HepG2 (cell line): Measurements from ENCODE around the gene PRDM8. TPM values are rescaled to one million over a fixed set of nuclear protein-coding genes. Genes with fewer than 3 reads are reported as not detected.

Source experiments
- ATAC-seq: fragments of 200-7000 bp; cut with Tn5 transposase; 3 replicates; pipeline ENCODE4 v1.9.1; 2020; ENCODE audit warnings: mild to moderate bottlenecking, moderate library complexity
- BruUV-seq: library from RNA; stranded (reverse); fragments of 400-500 nt; replicated peaks from 2 replicates; lab custom pipeline; 2021; lab: Mats Ljungman, UMichigan
- CTCF ChIA-PET: fragments of 300-600 bp; formaldehyde crosslinking; extraction: SDS; loops from one replicate; lab custom pipeline; 2021; ENCODE audit warnings: low total read pairs, inconsistent platforms, low intra/inter-chr PET ratio; lab: Yijun Ruan, JAX
- POLR2A ChIA-PET: fragments of 350-600 bp; sonication (Branson Sonifier 250); formaldehyde crosslinking; loops from one replicate; lab custom pipeline; 2020; ENCODE audit warnings: antibody characterized with exemption, inconsistent platforms; lab: Yijun Ruan, JAX
- DNase-seq: peaks from one replicate; pipeline ENCODE4 v3.0.0-alpha.2; 2015; ENCODE audit warnings: low spot score
- FAIRE-seq: peaks from 3 replicates; lab custom pipeline; 2011; peaks lifted over from hg19 to GRCh38; lab: Jason Lieb, UNC
- H2AFZ ChIP-seq: one replicate; pipeline ENCODE4 v1.6.1; 2011; ENCODE audit warnings: low read length, inconsistent platforms
- H3K27ac ChIP-seq: fragments of 300-600 bp; 3 replicates; pipeline ENCODE4 v1.8.0; 2011; ENCODE audit warnings: mixed run types, mild to moderate bottlenecking, mixed read lengths, low read length, inconsistent platforms; ENCODE audit not compliant: insufficient read depth; ENCODE audit errors: extremely low read length
- H3K27me3 ChIP-seq, 2 experiments: fragments of 200-600 bp in 1 of 2; 2 replicates in 1 of 2; 3 replicates in 1 of 2; pipeline versions ENCODE4 v1.6.0 to v1.8.0; 2011; ENCODE audit warnings: low read length in 2 of 2, mild to moderate bottlenecking in 2 of 2, moderate library complexity in 2 of 2, inconsistent platforms in 1 of 2; ENCODE audit not compliant: insufficient read depth in 2 of 2, control insufficient read depth in 1 of 2
- H3K36me3 ChIP-seq, 2 experiments: fragments of 200-600 bp in 1 of 2; replicated peaks in 1 of 2; 2 replicates in 1 of 2; 3 replicates in 1 of 2; pipeline versions ENCODE4 v1.5.1 to v1.8.0; 2011; ENCODE audit warnings: low read length in 2 of 2, inconsistent platforms in 1 of 2; ENCODE audit not compliant: insufficient read depth in 2 of 2, control insufficient read depth in 1 of 2
- H3K4me1 ChIP-seq: 2 replicates; pipeline ENCODE4 v1.5.1; 2012; ENCODE audit warnings: low read length, inconsistent platforms; ENCODE audit not compliant: insufficient read depth
- H3K4me2 ChIP-seq: 2 replicates; pipeline ENCODE4 v1.6.0; 2011; ENCODE audit warnings: low read depth, low read length, inconsistent platforms
- H3K4me3 ChIP-seq, 3 experiments: fragments of 200-600 bp in 1 of 3; sonication (generic), shearing (Covaris generic) in 1 of 3; replicated peaks in 1 of 3; 2 replicates each; pipeline ENCODE4 v1.5.1; 2011 to 2016; ENCODE audit warnings: low read length in 3 of 3, inconsistent platforms in 2 of 3, low read depth in 2 of 3, mild to moderate bottlenecking in 2 of 3, control low read depth in 1 of 3, mixed read lengths in 1 of 3; ENCODE audit not compliant: insufficient read depth in 1 of 3
- H3K79me2 ChIP-seq: one replicate; pipeline ENCODE4 v1.6.1; 2011; ENCODE audit warnings: low read length, inconsistent platforms; ENCODE audit not compliant: insufficient read depth
- H3K9ac ChIP-seq: 2 replicates; pipeline ENCODE4 v1.6.0; 2011; ENCODE audit warnings: mild to moderate bottlenecking, low read depth, low read length, inconsistent platforms; ENCODE audit not compliant: insufficient read depth
- H3K9me3 ChIP-seq: 2 replicates; pipeline ENCODE4 v1.5.1; 2012; ENCODE audit warnings: mild to moderate bottlenecking, low read length
- H4K20me1 ChIP-seq: 2 replicates; pipeline ENCODE4 v1.6.0; 2011; ENCODE audit warnings: inconsistent platforms, mild to moderate bottlenecking, low read length, moderate library complexity; ENCODE audit not compliant: insufficient read depth
- FOXO1 ChIP-seq: sonication (generic); formaldehyde crosslinking; IDR thresholded peaks from 2 replicates; pipeline ENCODE4 v1.4.0; 2020; ENCODE audit warnings: missing genetic modification reagents
- HDAC1 ChIP-seq: sonication (generic); formaldehyde crosslinking; IDR thresholded peaks from 2 replicates; pipeline ENCODE4 v1.5.1; 2020; ENCODE audit warnings: mild to moderate bottlenecking, missing genetic modification reagents
- NCOA2 ChIP-seq: sonication (generic); formaldehyde crosslinking; IDR thresholded peaks from 2 replicates; pipeline ENCODE4 v1.8.0; 2022; ENCODE audit warnings: inconsistent platforms
- RXRB ChIP-seq: IDR thresholded peaks from 2 replicates; pipeline ENCODE4 v1.6.1; 2016; ENCODE audit warnings: borderline replicate concordance, missing genetic modification reagents, missing compliant biosample characterization
- ZNF383 ChIP-seq: sonication (generic); formaldehyde crosslinking; IDR thresholded peaks from 2 replicates; pipeline ENCODE4 v1.4.0; 2020; ENCODE audit warnings: missing genetic modification reagents, mild to moderate bottlenecking, borderline replicate concordance
- ZSCAN9 ChIP-seq: IDR thresholded peaks from 2 replicates; pipeline ENCODE4 v1.6.1; 2016; ENCODE audit warnings: borderline replicate concordance
- WGBS: methylation state at CpG from one replicate; pipeline ENCODE4 v1.1.6; 2017; ENCODE audit warnings: low lambda C conversion rate; 5-methylcytosine and 5-hydroxymethylcytosine counted together
- in situ Hi-C: cut with HindIII; loops from 2 replicates; pipeline ENCODE4 v1.10.0; 2017; ENCODE audit warnings: low pct_unique_long_range_greater_than_20kb; ENCODE audit not compliant: extremely low pct_ligation_motif_present
- intact Hi-C: fragments of 100-400 bp; cut with micrococcal nuclease; formaldehyde crosslinking; loops from one replicate; pipeline ENCODE4 v1.10.0; 2022; ENCODE audit not compliant: unreplicated experiment
- polyA plus RNA-seq, 8 experiments: library from polyadenylated mRNA; depleted of rRNA in 3 of 8; stranded (reverse) in 7 of 8; unstranded in 1 of 8; fragments of >200 nt; fragmentation: Illumina TruSeq in 4 of 8; extraction: Trizol in 4 of 8; gene quantifications; 2 replicates each; pipeline versions ENCODE4 v1.2.1 to v1.2.3, GENCODE V29; 2011 to 2016; ENCODE audit warnings: low read depth in 4 of 8, missing spikeins in 1 of 8, mixed read lengths in 1 of 8; ENCODE audit not compliant: insufficient read depth in 1 of 8
- total RNA-seq, 5 experiments: library from RNA; depleted of rRNA; stranded (reverse); fragments of >200 nt; fragmentation: Illumina TruSeq; extraction: Trizol; gene quantifications; 2 replicates each; pipeline ENCODE4 v1.2.3, GENCODE V29; 2016; ENCODE audit warnings: low read depth in 1 of 5
- TF ChIP-seq, protein P1 (sequence below): fragments of 450-650 bp; IDR thresholded peaks from 2 replicates; pipeline ENCODE4 v1.6.1; 2017

PRDM8 gene
- total and polyA plus RNA-seq, 2 of the 13 experiments (the other 11 are each of a cell fraction or from before 2014, with no cell fraction given), result 0.09 TPM; not detected in 1

DNA sequence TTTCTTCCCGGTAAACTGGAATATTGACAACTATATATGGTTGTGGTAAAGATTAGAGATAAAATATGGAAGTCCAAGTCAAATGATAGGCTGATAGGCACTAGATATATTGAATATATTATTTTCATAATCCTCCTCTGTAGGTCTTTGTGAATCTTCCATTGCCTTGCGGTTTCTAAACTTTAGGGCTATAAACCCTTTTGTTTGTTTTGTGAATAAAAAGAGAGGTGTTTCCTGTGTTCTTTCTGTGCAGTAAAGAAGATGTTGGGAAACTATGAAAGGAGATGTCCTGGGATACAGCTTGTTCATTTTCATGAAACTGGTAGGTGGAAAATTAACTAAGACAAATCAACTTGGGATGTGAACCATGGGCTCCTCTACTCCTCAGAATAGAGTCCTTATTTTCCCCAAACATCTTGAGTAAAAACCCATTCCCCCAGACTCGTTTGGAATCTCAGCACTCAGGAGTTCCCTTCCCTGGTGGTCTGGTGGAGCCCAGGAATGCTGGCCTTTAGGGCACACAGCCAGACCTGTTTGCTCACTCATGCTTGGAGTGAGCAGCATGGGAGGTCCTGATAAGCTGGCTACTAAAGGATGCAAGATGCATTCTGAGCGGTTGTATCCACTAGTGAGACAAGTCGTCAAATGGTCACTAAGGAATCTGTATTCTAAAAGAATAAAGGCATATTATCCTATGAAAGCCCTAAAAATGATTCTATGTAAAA is 22.2 kb downstream of the PRDM8 start (continued):
- TF ChIP-seq, protein P1, sequence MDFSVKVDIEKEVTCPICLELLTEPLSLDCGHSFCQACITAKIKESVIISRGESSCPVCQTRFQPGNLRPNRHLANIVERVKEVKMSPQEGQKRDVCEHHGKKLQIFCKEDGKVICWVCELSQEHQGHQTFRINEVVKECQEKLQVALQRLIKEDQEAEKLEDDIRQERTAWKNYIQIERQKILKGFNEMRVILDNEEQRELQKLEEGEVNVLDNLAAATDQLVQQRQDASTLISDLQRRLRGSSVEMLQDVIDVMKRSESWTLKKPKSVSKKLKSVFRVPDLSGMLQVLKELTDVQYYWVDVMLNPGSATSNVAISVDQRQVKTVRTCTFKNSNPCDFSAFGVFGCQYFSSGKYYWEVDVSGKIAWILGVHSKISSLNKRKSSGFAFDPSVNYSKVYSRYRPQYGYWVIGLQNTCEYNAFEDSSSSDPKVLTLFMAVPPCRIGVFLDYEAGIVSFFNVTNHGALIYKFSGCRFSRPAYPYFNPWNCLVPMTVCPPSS, result no peak
- no peak for TF ChIP-seq HDAC1
- TF ChIP-seq, all 625 proteins: peak for 0

DNA sequence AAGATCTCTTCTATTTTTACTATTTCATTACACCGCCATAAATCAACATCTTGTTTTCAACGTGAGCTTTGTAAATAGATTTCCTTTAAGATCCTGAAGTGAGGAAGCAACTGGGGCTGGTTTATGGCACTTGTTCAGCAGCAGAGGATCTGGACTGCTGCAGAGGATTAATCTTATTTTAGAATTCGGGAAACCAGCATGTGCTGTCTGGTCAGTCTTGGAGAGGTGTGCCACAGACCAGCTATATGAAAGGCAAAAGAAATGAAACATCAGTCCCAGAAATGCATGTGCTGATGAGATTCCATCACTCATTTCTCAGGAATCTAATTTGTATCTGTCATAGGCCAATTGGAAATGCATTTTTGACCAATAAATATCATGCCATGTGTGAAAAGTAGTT is 23.4 kb downstream of the PRDM8 start:
- Histone ChIP-seq H3K36me3 (no peaks in the 10 kb centered on the region), H2AFZ (no peak overlapping the region), H4K20me1 (no peaks in the 10 kb centered on the region), H3K9ac (no peak overlapping the region), H3K4me2 (no peak overlapping the region), H3K79me2 (no peaks in the 10 kb centered on the region), H3K4me1 (no peaks in the 10 kb centered on the region), H3K27ac (no peak overlapping the region), H3K4me3 (no peak overlapping the region), H3K9me3 (no peaks in the 10 kb centered on the region), H3K27me3 (no peaks in the 10 kb centered on the region)
- no TSS peak for BruUV-seq
- ATAC-seq (no peak), DNase-seq (no peak), FAIRE-seq (no peak)
- TF ChIP-seq ZNF383 (CRISPR knock-in tag) (no peak), FOXO1 (CRISPR knock-in tag) (no peak), ZSCAN9 (CRISPR knock-in tag) (no peak), NCOA2 (no peak), RXRB (CRISPR knock-in tag) (no peak)
- ChIA-PET CTCF (no interaction called here), POLR2A (no interaction called here)
- intact Hi-C loops, result loop anchor here (5.0 kb wide), 1 partner anchor 117 kb away; the partner anchor contains the start of gene CFAP299
- in situ Hi-C loops, result loop anchor here (25.0 kb wide), 1 partner anchor 308 kb away; no protein-coding TSS in a partner anchor
- 0% methylated on average over 3 of the region's 3 CpGs for WGBS
